GM19467 (cell line): ENCODE results near the gene CAP2.
"Not testable (repeated sequence)": the region's sequence is repeated elsewhere in the genome, so short reads cannot be mapped to it uniquely, and the experiment has no call there.

Experiments used
- ATAC-seq: cut with Tn5 transposase; IDR thresholded peaks from one replicate; pipeline ENCODE4 v1.9.1; 2021; ENCODE audit warnings: mild to moderate bottlenecking, moderate library complexity; ENCODE audit not compliant: unreplicated experiment

CAP2 gene

GRCh38 chr6:17565399-17565798 lies 172.0 kb downstream of the CAP2 start:
- no peak for ATAC-seq

- no peak for ATAC-seq
Observed at GRCh38 chr6:17574866-17575560, 181.6 kb downstream of the CAP2 start.

DNA sequence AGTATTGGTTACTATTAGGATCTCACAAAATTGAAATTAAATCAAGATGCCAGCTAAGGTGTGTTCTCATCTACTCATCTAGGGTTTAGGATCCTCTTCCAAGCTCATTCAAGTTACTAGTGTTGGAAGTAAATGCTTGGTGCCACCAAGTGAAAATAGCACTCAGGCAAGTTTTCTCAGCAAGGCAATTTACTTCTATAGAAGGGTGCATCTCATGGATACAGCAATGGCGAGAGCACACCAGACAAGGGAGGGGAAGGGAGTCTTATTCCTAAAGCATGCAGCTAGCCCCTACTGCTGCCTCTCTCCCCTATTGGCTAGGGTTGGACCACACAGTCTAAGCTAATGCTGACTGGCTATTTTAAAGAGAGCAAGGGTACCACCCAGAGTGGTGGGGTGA lies 183.7 kb downstream of the CAP2 start:
- no peak for ATAC-seq

DNA sequence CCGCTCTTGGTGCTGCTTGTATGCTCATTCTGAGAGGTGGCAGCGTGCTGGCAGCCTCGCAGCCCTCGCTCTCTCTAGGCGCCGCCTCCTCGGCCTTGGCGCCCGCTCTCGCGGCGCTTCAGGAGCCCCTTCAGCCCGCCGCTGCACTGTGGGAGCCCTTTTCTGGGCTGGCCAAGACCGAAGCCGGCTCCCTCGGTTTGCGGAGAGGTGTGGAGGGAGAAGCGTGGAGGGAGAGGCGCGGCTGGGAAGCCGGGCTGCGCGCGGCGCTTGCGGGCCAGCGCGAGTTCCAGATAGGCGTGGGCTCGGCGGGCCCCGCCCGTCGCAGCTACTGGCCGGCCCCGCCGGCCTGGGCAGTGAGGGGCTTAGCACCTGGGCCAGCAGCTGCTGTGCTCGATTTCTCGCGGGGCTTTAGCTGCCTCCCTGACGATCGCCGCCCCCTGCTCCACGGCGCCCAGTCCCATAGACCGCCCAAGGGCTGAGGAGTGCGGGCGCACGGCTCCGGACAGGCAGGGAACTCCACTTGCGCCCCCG lies 187.2 kb downstream of the CAP2 start:
- no peak for ATAC-seq

DNA sequence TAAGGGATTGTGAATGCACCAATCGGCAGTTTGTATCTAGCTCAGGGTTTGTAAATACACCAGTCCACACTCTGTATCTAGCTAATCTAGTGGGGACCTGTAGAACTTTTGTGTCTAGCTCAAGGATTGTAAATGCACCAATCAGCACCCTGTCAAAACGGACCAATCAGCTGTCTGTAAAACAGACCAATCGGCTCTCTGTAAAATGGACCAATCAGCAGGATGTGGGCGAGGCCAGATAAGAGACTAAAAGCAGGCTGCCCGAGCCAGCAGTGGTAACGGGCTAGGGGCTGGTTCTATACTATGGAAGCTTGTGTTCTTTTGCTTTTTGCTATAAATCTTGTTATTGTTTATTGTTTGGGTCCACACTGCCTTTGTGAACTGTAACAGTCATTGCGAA lies 187.9 kb downstream of the CAP2 start:
- ATAC-seq, result not testable (repeated sequence)

DNA sequence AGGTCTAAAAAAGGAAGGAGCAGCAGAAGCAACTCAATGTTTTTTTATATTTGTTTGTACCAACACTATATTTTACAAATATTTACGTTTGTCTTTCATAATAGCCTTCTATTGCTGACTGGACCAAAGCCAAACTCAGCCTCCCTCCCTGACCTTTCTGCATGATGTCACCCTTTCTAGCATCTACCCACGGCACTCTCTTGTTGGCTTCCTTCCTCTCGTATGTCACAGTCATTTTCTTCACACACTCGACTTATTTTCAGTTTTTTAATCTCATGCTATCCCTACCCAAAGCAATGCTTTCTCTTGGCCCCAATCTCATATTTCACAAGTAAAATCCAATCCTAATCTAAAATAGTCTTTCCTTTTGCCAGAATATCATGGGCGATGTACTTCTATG lies 190.4 kb downstream of the CAP2 start:
- no peak for ATAC-seq

DNA sequence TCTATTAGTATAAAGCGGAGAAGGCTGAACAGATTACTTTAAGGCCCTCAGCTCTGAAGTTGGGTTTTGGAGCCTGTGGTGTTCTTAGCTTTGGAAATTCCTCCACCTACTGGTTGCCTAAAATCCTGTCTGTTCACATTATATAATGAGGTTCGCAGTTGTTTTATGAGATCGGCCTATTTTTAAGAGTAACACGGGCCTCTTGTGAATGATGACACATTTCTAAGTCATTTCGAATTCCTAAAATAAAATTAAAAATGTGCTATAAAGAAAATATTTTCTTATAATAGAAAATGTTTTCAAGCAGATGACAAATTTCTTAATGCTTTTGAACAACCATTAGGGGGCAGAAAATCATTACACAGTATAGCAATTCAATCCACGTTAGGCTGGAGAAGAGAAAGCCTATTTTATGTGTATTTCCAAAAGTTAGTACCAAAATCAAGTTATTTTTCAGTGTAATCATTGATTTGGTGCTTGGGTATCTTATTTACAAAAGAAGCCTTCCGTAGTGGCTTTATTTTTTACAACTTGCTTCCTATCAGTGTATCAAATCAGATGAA lies 190.9 kb downstream of the CAP2 start:
- no peak for ATAC-seq

DNA sequence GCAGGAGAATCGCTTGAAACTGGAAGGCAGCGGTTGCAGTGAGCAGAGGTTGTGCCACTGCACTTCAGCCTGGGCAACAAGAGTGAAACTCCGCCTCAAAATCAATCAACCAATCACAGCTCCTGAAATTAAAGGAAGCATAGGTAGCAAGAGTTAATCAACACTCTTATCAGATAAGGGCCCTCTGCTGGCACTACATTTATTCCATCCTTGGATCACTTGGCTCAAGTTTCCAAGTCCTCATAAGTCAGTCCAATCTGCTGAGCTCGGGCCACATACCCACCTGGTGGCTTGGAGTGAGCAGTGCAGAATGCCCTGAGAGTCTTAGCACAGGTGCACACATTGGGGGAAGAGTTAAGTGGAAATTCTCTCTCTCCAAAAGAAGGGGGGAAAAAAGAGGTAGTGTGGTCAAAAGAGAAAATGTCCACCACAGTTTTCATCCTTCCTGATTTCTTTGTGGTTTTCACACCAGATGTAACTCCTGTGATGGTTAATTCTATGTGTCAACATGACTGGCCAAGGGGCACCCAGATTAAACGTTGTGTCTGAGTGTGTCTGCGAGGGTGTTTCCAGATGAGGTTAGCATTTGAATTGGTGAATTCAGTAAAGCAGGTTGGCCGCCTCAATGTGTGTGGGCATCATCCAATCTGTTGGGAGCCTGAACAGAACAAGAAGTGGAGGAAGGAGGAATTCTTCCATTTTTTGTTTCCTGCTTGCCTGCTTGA lies 192.5 kb downstream of the CAP2 start:
- no peak for ATAC-seq

GRCh38 chr6:17586623-17587022 lies 193.2 kb downstream of the CAP2 start:
- ATAC-seq, result not testable (repeated sequence)

GRCh38 chr6:17588011-17588410 lies 194.6 kb downstream of the CAP2 start:
- no peak for ATAC-seq

DNA sequence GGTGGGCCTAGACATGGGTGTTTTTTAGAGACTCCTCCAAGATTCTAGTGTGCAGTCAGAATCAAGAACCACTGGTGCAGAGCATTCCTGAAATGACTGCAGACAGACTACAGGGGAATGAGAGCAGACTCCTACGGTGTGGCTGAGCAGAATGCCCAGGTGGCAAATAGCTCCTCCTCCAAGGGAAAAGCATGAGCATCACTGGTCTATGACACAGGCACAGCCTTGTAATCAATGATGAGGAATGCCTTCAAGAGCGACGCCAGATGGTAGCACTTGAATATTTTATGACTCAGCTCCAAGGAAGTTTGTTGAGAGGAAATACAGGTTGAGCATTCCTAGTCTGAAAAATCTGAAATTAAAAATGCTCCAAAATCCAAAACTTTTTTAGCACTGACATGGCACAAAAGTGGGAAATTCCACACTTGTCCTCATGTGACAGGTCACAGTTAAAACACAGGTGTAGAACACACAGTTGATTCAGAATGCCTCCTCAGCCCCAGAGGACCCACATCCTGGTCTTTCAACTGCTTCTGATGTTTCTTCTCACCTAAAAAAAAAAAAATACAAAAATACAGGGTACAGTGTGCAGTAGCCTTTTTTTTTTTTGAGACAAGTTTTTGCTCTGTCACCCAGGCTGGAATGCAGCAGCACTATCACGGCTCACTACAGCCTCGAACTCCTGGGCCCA lies 196.2 kb downstream of the CAP2 start:
- no peak for ATAC-seq

DNA sequence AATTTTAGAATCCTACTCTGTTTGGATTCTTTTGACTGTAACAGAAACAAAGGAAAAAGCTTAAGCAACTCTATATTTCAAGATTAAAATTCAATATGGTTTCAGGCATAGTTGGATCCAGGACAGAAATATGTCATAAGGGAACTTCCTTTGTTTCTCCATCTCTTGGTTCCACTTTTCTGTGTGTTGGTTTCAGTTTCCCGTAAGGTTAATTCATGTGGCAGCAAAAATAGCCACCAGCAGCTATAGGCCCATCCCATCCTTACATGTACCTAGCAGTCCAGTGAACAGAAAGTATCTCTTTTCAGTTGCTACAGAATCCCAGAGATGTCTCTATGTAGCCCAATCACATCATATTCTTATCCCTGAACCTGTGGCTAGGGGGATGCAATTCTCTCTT lies 197.9 kb downstream of the CAP2 start:
- no peak for ATAC-seq

DNA sequence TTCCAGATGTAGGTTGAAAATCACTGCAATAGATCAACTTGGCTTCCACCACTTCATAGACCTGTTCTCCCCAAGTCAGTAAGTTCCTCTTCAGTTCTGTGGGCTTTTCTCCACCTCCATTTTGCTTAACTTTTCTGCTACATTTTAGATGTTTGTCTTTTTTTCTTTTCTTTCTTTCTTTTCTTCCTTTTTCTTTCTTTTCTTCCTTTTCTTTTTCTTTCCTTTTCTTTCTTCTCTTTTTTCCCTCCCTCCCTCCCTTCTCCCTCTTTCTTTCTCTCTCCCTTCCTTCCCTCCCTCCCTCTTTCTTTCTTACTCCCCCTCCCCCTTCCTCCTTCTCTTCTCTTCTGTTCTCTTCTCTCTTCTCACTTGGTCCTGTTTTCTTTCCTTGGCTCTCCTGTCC lies 199.9 kb downstream of the CAP2 start:
- ATAC-seq, result no peak

- ATAC-seq, result no peak
Observed at GRCh38 chr6:17596085-17596484, 202.7 kb downstream of the CAP2 start.

GRCh38 chr6:17599877-17600526 lies 206.6 kb downstream of the CAP2 start, which contains the start of gene FAM8A1:
Gene FAM8A1 (plus strand): TSS chr6:17600302. CDS start chr6:17600410, 108 bp downstream.
- peak; percentile 82 for ATAC-seq

DNA sequence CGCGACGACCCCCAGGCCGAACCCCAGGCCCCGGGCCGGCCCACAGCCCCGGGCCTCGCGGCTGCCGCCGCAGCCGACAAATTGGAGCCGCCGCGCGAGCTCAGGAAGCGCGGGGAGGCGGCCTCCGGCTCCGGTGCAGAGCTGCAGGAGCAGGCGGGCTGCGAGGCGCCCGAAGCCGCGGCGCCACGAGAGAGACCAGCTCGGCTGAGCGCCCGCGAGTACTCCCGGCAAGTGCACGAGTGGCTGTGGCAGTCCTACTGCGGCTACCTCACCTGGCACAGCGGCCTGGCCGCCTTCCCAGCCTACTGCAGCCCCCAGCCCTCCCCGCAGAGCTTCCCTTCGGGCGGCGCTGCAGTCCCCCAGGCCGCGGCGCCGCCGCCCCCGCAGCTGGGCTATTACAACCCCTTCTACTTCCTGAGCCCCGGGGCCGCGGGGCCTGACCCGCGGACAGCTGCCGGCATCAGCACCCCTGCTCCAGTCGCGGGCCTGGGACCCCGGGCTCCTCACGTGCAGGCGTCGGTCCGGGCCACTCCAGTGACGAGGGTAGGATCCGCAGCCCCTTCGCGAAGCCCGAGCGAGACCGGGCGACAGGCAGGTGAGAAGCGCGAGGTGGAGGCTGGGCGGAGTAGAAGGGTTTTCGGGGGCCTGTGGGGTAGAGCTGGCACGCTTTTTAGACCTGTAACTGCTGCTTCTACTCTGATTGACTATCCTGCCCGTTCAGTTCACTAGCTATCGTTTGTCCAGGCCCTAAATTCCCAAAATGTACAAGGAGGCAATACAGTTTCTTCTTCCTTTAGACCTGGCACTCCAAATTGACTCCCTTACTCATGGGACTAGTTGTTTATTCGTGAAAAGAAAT lies 207.4 kb downstream of the CAP2 start:
- peak; percentile 46 for ATAC-seq

DNA sequence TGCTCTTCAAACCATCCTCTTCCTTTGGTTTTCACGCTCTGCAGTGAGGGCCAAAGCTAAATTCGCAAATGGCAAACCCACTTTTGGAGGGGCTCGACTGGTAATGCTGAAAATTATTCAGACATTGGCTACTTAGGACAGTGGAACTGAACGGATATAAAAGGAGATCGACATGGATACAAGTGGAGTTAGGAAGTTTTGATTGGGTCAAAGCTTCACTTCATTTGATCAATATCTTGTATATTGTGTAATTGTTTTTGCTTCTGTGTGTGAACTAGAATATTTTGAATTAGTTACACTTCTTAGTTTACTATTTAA lies 207.9 kb downstream of the CAP2 start:
- no peak for ATAC-seq

DNA sequence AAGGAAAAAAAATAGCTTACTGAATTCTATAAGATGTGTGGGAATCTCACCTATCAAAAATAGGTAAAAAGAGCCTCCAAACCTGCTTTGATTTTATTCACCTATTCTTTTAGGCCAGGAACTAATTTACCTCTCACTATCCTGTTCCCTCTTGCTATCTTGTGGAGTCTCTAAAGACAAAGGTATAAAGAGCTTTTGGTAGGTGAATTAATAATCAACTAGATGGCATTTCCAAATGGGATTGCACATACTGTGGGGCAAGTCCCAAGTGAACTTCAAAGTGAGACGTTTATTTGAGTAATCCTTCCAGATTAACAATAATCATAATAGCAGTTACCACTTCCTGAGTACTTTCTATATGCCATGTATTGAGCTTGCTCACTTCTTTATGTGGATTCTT lies 209.5 kb downstream of the CAP2 start:
- no peak for ATAC-seq

GRCh38 chr6:17606606-17607005 lies 213.2 kb downstream of the CAP2 start:
- ATAC-seq, result no peak
